HG02938 (cell line): ENCODE data around the gene GALNT16.
"Not testable (repeated sequence)": the region's sequence is repeated elsewhere in the genome, so short reads cannot be mapped to it uniquely, and the experiment has no call there.

Source experiments
- ATAC-seq: cut with Tn5 transposase; IDR thresholded peaks from one replicate; pipeline ENCODE4 v1.9.1; 2021; ENCODE audit warnings: mild to moderate bottlenecking, moderate library complexity; ENCODE audit not compliant: unreplicated experiment

GALNT16 gene

DNA sequence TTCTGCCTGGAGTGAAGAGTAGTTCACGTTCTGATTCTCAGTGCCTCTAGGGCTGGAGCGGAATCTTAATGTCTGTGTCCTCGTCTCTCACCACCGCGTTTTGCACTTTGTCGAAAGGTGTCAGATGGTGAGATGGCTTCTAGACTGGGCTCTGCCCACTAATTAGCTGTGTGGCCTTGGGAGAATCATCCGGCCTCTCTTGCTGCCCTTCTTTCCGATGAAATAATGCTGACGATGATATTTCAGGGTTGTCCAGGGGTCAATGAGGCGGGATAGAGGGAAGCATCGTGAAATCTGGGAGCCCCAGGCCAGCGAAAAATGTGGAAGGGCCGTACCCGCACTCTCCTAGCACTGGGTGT is 811 bp upstream of the GALNT16 start:
- ATAC-seq = no peak

DNA sequence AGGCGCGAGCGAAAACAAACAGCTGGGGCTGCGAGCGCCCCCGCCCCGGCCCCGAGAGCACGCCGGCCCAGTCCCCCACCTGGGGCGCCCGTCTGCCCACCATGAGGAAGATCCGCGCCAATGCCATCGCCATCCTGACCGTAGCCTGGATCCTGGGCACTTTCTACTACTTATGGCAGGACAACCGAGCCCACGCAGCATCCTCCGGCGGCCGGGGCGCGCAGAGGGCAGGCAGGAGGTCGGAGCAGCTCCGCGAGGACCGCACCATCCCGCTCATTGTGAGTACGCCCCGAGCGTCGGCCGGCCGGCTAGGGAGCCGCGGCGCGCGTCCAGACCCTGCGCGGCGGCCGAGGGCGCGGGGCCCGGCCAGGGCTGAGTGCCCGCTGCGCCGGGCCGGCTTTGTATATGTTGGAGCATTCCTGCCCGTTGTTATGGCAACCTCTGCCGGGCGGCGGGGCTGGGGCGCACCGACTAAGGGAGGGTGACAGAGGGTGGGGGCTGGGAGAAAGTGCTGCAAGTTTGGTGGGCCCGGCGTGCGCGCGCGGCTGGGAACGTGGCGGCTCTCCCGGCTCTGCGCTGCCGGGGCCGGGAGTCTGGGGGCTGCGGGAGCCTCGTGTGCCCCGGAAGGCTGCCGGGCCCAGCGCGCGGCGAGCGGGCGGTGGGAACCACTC is 367 bp downstream of the GALNT16 start:
- no peak for ATAC-seq

- ATAC-seq = no peak
These were observed 1.1 kb downstream of the GALNT16 start for GRCh38 chr14:69260861-69261564.

DNA sequence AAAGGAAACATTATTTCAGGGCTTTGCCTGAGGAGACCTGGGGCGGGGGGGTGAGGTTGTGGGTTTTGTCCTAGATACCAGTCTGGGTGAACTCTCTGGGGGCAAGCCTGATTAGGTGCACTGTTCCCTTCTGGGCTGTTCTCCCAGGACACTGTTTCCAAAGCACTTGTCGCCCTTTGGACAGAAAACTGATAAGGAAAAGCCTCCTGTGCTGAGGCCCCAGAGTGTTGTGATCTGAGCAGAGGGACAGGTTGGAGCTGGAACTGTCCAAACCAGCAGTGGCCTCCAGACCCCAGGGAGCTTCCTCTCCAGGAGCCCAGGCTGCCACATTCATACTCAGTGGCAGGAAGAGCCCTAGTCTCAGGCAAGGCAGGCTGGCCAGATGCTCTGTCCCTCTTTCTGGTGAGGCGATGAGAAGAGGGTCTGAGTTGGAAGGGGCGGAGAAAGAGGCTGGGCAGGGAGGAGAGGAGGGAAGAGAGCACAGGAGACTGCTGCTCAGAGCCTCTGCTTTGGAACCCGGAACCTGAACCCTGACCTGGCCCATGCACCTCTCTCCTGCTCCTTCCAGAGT is 1.9 kb downstream of the GALNT16 start:
- no peak for ATAC-seq

GRCh38 chr14:69262516-69262915 is 2.6 kb downstream of the GALNT16 start:
- ATAC-seq = no peak

GRCh38 chr14:69263364-69263763 is 3.4 kb downstream of the GALNT16 start:
- ATAC-seq = no peak

DNA sequence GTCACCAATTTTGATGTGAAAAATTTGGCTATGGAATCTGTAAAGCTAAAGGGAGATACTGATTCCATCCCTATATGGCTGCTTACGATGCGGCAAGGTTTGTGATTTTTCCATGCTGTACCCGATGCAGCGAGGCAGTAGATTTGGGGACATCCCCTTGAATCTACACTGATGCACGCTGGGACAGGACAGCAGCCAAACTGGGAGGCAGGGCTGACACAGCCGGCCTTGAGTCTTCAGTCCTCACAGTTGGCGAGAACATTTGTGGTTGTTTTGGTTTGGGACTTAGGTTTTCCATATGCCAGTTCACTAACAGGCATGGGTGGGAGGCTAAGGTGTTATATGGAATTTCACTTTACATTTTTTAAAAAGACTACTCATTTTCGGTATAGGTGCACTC is 3.8 kb downstream of the GALNT16 start:
- no peak for ATAC-seq

GRCh38 chr14:69266572-69267345 is 6.8 kb downstream of the GALNT16 start:
- no peak for ATAC-seq

DNA sequence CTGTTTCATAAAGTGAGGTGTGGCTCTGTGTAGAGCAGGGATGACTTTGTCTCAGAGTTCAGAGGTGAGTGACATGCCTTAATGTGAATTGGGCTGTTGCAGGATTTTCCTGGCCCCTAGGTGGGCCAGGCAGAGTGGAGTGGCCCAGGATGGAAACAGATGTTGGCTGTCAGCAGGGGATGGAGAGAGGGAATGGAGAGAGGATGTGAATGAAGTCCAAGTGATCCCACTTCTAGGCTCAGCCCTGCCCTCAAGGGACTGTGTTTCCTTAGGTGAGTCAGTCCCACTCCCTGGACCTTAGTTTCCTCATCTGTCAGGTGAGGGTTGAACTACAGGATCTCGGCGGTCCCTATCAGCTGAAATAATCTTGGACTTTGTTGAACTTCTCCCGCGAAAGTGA is 7.5 kb downstream of the GALNT16 start:
- no peak for ATAC-seq

- no peak for ATAC-seq
These were observed 8.3 kb downstream of the GALNT16 start for GRCh38 chr14:69268223-69268622.

DNA sequence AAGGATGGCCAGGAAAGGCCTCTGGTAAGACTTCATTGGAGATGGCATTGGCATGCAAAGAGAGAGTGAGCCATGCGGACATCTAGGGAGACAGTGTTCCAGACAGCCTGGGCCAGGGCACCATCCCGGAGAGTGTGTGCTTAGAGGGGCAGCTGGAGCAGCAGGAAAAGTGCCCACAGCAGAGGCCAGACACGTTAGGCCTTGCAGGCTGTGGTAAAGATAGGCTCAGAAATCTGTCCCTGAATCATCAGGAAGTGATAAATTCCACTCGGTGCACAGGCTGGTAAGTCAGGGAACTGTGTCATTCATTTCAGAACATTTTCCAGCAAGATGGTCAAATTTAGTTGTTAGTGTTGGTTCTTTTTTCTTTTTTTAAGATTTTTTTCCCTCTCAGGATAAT is 8.8 kb downstream of the GALNT16 start:
- ATAC-seq = no peak

DNA sequence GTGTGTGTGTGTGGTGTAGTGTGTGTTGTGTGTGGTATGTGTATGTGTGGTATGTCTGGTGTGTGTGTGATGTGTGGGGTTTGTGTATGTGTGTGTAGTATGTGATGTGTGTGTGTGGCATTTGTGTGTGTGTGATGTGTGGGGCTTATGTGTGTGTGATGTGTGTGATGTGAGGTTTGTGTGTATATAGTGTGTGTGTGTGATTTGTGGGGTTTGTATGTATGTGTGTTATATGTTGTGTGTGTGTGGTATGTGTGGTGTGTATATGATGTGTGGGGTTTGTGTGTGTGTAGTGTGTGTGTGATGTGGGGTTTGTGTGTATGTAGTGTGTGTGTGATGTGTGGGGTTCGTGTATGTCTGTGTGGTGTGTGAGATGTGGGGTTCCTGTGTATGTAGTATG is 9.4 kb downstream of the GALNT16 start:
- ATAC-seq = no peak

GRCh38 chr14:69270097-69270496 is 10.1 kb downstream of the GALNT16 start:
- no peak for ATAC-seq

GRCh38 chr14:69270795-69271708 is 11.1 kb downstream of the GALNT16 start:
- ATAC-seq = no peak

DNA sequence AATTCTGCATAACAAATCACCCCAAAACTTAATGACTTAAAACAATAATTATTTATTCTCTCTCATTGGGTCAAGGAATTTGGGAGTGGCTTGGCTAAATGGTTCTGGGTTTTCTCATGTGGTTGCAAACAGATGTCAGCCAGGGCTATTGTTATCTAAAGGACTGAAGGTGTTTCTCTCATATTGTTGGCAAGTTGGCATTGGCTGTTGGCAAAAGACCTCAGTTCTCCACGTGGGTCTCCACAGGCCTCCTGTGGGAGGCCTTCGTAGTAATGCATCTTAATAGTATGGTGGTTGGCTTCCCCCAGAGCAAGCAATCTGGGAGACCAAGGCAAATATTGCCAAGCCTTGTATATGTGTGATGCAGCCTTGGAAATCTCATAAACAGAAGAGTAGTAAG is 14.4 kb downstream of the GALNT16 start:
- ATAC-seq = no peak

DNA sequence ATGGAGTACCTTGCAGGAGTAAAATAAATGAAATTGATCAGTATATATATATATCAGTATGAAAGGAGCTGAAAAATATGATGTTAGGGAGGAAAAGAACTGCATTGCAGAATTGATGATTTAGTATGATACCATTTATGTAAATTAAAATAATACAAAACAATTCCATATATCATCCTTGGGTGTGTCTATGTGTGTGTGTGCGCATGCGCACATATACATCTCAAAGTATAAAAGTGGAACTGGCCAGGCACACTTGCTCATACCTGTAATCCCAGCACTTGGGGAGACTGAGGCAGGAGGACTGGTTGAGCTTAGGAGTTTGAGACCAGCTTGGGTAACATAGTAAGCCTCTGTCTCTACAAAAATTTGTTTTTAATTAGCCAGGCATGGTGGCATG is 15.4 kb downstream of the GALNT16 start:
- ATAC-seq = no peak

DNA sequence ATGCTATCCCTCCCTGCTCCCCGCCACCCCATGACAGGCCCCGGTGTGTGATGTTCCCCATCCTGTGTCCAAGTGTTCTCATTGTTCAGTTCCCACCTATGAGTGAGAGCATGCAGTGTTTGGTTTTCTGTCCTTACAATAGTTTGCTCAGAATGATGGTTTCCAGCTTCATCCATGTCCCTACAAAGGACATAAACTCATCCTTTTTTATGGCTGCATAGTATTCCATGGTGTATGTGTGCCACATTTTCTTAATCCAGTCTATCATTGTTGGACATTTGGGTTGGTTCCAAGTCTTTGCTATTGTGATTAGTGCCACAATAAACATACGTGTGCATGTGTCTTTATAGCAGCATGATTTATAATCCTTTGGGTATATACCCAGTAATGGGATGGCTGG is 17.4 kb downstream of the GALNT16 start:
- not testable (repeated sequence) for ATAC-seq

- no peak for ATAC-seq
These were observed 20.9 kb downstream of the GALNT16 start for GRCh38 chr14:69280746-69281291.

DNA sequence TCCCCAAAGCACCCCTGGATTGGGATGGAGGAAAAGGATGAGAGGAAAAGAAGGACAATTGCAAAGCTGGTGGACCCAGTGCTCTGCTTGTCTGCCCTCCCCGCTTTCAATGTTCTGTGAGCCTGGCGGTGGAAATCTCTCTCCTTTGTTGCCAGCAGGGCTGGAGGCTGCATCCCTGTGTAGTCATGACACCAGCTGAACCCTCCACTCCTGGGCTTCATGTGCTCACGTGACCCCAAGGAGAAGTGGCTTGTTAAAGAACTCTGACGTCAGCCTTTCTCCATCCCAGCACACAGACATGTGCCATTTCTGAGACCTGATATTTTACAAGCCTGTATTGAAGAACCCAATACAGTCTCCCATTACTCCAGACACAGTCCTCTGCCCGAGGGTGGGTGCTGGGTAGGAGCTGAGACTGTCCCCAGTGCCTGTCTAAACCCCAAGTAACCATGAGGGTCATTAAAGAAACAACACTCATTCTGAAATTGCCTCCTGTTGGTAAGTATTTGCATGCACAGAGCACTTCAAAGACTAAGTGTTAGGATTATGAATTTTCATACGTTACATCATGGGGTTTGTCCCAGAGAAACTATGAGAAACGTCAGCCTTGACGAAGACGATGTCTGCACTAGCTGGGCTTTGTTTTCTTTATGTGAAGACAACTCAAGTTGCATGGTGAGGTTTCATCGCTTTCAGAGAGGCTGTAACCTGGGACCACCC is 21.7 kb downstream of the GALNT16 start:
- ATAC-seq = no peak

GRCh38 chr14:69282448-69282847 is 22.5 kb downstream of the GALNT16 start:
- ATAC-seq = no peak
